HepG2 (cell line): ENCODE results near the gene CAMTA1. TPM values are rescaled to one million over a fixed set of nuclear protein-coding genes. Genes with fewer than 3 reads are reported as not detected.

Experiments
- ATAC-seq: fragments of 200-7000 bp; cut with Tn5 transposase; 3 replicates; pipeline ENCODE4 v1.9.1; 2020; ENCODE audit warnings: mild to moderate bottlenecking, moderate library complexity
- BruUV-seq: library from RNA; stranded (reverse); fragments of 400-500 nt; replicated peaks from 2 replicates; lab custom pipeline; 2021; lab: Mats Ljungman, UMichigan
- CTCF ChIA-PET: fragments of 300-600 bp; formaldehyde crosslinking; extraction: SDS; loops from one replicate; lab custom pipeline; 2021; ENCODE audit warnings: low total read pairs, inconsistent platforms, low intra/inter-chr PET ratio; lab: Yijun Ruan, JAX
- POLR2A ChIA-PET: fragments of 350-600 bp; sonication (Branson Sonifier 250); formaldehyde crosslinking; loops from one replicate; lab custom pipeline; 2020; ENCODE audit warnings: antibody characterized with exemption, inconsistent platforms; lab: Yijun Ruan, JAX
- DNase-seq: peaks from one replicate; pipeline ENCODE4 v3.0.0-alpha.2; 2015; ENCODE audit warnings: low spot score
- FAIRE-seq: peaks from 3 replicates; lab custom pipeline; 2011; peaks lifted over from hg19 to GRCh38; lab: Jason Lieb, UNC
- H2AFZ ChIP-seq: one replicate; pipeline ENCODE4 v1.6.1; 2011; ENCODE audit warnings: low read length, inconsistent platforms
- H3K27ac ChIP-seq: fragments of 300-600 bp; 3 replicates; pipeline ENCODE4 v1.8.0; 2011; ENCODE audit warnings: mixed run types, mild to moderate bottlenecking, mixed read lengths, low read length, inconsistent platforms; ENCODE audit not compliant: insufficient read depth; ENCODE audit errors: extremely low read length
- H3K27me3 ChIP-seq, 2 experiments: fragments of 200-600 bp in 1 of 2; 2 replicates in 1 of 2; 3 replicates in 1 of 2; pipeline versions ENCODE4 v1.6.0 to v1.8.0; 2011; ENCODE audit warnings: low read length in 2 of 2, mild to moderate bottlenecking in 2 of 2, moderate library complexity in 2 of 2, inconsistent platforms in 1 of 2; ENCODE audit not compliant: insufficient read depth in 2 of 2, control insufficient read depth in 1 of 2
- H3K36me3 ChIP-seq, 2 experiments: fragments of 200-600 bp in 1 of 2; replicated peaks in 1 of 2; 2 replicates in 1 of 2; 3 replicates in 1 of 2; pipeline versions ENCODE4 v1.5.1 to v1.8.0; 2011; ENCODE audit warnings: low read length in 2 of 2, inconsistent platforms in 1 of 2; ENCODE audit not compliant: insufficient read depth in 2 of 2, control insufficient read depth in 1 of 2
- H3K4me1 ChIP-seq: 2 replicates; pipeline ENCODE4 v1.5.1; 2012; ENCODE audit warnings: low read length, inconsistent platforms; ENCODE audit not compliant: insufficient read depth
- H3K4me2 ChIP-seq: 2 replicates; pipeline ENCODE4 v1.6.0; 2011; ENCODE audit warnings: low read depth, low read length, inconsistent platforms
- H3K4me3 ChIP-seq, 3 experiments: fragments of 200-600 bp in 1 of 3; sonication (generic), shearing (Covaris generic) in 1 of 3; replicated peaks in 1 of 3; 2 replicates each; pipeline ENCODE4 v1.5.1; 2011 to 2016; ENCODE audit warnings: low read length in 3 of 3, inconsistent platforms in 2 of 3, low read depth in 2 of 3, mild to moderate bottlenecking in 2 of 3, control low read depth in 1 of 3, mixed read lengths in 1 of 3; ENCODE audit not compliant: insufficient read depth in 1 of 3
- H3K79me2 ChIP-seq: one replicate; pipeline ENCODE4 v1.6.1; 2011; ENCODE audit warnings: low read length, inconsistent platforms; ENCODE audit not compliant: insufficient read depth
- H3K9ac ChIP-seq: 2 replicates; pipeline ENCODE4 v1.6.0; 2011; ENCODE audit warnings: mild to moderate bottlenecking, low read depth, low read length, inconsistent platforms; ENCODE audit not compliant: insufficient read depth
- H3K9me3 ChIP-seq: 2 replicates; pipeline ENCODE4 v1.5.1; 2012; ENCODE audit warnings: mild to moderate bottlenecking, low read length
- H4K20me1 ChIP-seq: 2 replicates; pipeline ENCODE4 v1.6.0; 2011; ENCODE audit warnings: inconsistent platforms, mild to moderate bottlenecking, low read length, moderate library complexity; ENCODE audit not compliant: insufficient read depth
- AGO2 ChIP-seq: fragments of 200-400 bp; formaldehyde crosslinking; optimal IDR thresholded peaks from 2 replicates; pipeline ENCODE3; 2017; ENCODE audit warnings: mild to moderate bottlenecking, low read depth, low read length, moderate library complexity
- BHLHE40 ChIP-seq: IDR thresholded peaks from 2 replicates; pipeline ENCODE4 v1.6.1; 2011; ENCODE audit warnings: low read length, improper control_type of control experiment
- ETS1 ChIP-seq: sonication (generic); formaldehyde crosslinking; IDR thresholded peaks from 2 replicates; pipeline ENCODE4 v1.4.0; 2020; ENCODE audit warnings: missing genetic modification reagents
- HNRNPK ChIP-seq: fragments of 200-400 bp; formaldehyde crosslinking; IDR thresholded peaks from 2 replicates; pipeline ENCODE4 v1.6.1; 2018; ENCODE audit warnings: low read length, low read depth, moderate library complexity, mild to moderate bottlenecking; ENCODE audit not compliant: poor library complexity, severe bottlenecking
- MAX ChIP-seq: IDR thresholded peaks from 2 replicates; pipeline ENCODE4 v1.6.1; 2012; ENCODE audit warnings: inconsistent platforms
- MTA1 ChIP-seq: sonication (generic); formaldehyde crosslinking; IDR thresholded peaks from 2 replicates; pipeline ENCODE4 v1.4.0; 2020; ENCODE audit warnings: missing genetic modification reagents, mild to moderate bottlenecking, borderline replicate concordance
- MXD4 ChIP-seq: IDR thresholded peaks from 2 replicates; pipeline ENCODE4 v1.6.1; 2016; ENCODE audit warnings: mild to moderate bottlenecking, missing biosample characterization, missing genetic modification reagents
- NRL ChIP-seq: sonication (generic); formaldehyde crosslinking; IDR thresholded peaks from 2 replicates; pipeline ENCODE4 v1.5.0; 2020; ENCODE audit warnings: missing genetic modification reagents, mild to moderate bottlenecking, moderate library complexity, borderline replicate concordance
- PCBP1 ChIP-seq: fragments of 200-400 bp; formaldehyde crosslinking; IDR thresholded peaks from 2 replicates; pipeline ENCODE4 v1.6.1; 2017; ENCODE audit warnings: mild to moderate bottlenecking, low read depth, low read length, borderline replicate concordance
- RBM39 ChIP-seq: fragments of 200-400 bp; formaldehyde crosslinking; IDR thresholded peaks from one replicate; pipeline ENCODE4 v1.6.1; 2018; ENCODE audit warnings: antibody characterized with exemption, mild to moderate bottlenecking, low read depth, low read length; ENCODE audit not compliant: poor library complexity, severe bottlenecking
- SKI ChIP-seq: fragments of 450-650 bp; IDR thresholded peaks from one replicate; pipeline ENCODE4 v1.6.1; 2018; ENCODE audit warnings: mild to moderate bottlenecking; ENCODE audit not compliant: partially characterized antibody
- SRY ChIP-seq: sonication (generic); formaldehyde crosslinking; IDR thresholded peaks from 2 replicates; pipeline ENCODE4 v1.8.0; 2022; ENCODE audit warnings: mild to moderate bottlenecking, missing genetic modification reagents
- ZBTB7B ChIP-seq: sonication (generic); formaldehyde crosslinking; IDR thresholded peaks from 2 replicates; pipeline ENCODE4 v1.4.0; 2020; ENCODE audit warnings: missing genetic modification reagents
- ZFX ChIP-seq: sonication (generic); formaldehyde crosslinking; IDR thresholded peaks from 2 replicates; pipeline ENCODE4 v1.4.0; 2020; ENCODE audit warnings: mild to moderate bottlenecking, low read depth, missing genetic modification reagents, moderate library complexity
- ZNF263 ChIP-seq: sonication (generic); formaldehyde crosslinking; IDR thresholded peaks from 2 replicates; pipeline ENCODE4 v1.4.0; 2020; ENCODE audit warnings: missing genetic modification reagents
- WGBS: methylation state at CpG from one replicate; pipeline ENCODE4 v1.1.6; 2017; ENCODE audit warnings: low lambda C conversion rate; 5-methylcytosine and 5-hydroxymethylcytosine counted together
- in situ Hi-C: cut with HindIII; loops from 2 replicates; pipeline ENCODE4 v1.10.0; 2017; ENCODE audit warnings: low pct_unique_long_range_greater_than_20kb; ENCODE audit not compliant: extremely low pct_ligation_motif_present
- intact Hi-C: fragments of 100-400 bp; cut with micrococcal nuclease; formaldehyde crosslinking; loops from one replicate; pipeline ENCODE4 v1.10.0; 2022; ENCODE audit not compliant: unreplicated experiment
- polyA plus RNA-seq, 8 experiments: library from polyadenylated mRNA; depleted of rRNA in 3 of 8; stranded (reverse) in 7 of 8; unstranded in 1 of 8; fragments of >200 nt; fragmentation: Illumina TruSeq in 4 of 8; extraction: Trizol in 4 of 8; gene quantifications; 2 replicates each; pipeline versions ENCODE4 v1.2.1 to v1.2.3, GENCODE V29; 2011 to 2016; ENCODE audit warnings: low read depth in 4 of 8, missing spikeins in 1 of 8, mixed read lengths in 1 of 8; ENCODE audit not compliant: insufficient read depth in 1 of 8
- total RNA-seq, 5 experiments: library from RNA; depleted of rRNA; stranded (reverse); fragments of >200 nt; fragmentation: Illumina TruSeq; extraction: Trizol; gene quantifications; 2 replicates each; pipeline ENCODE4 v1.2.3, GENCODE V29; 2016; ENCODE audit warnings: low read depth in 1 of 5
- TF ChIP-seq, protein P1 (sequence below): IDR thresholded peaks from 2 replicates; pipeline ENCODE4 v1.6.1; 2016; ENCODE audit warnings: mild to moderate bottlenecking
- TF ChIP-seq, protein P2 (sequence below): sonication (generic); formaldehyde crosslinking; IDR thresholded peaks from 2 replicates; pipeline ENCODE4 v1.5.0; 2020; ENCODE audit warnings: mild to moderate bottlenecking, missing genetic modification reagents

The CAMTA1 gene
- total and polyA plus RNA-seq, 2 of the 13 experiments (the other 11 are each of a cell fraction or from before 2014, with no cell fraction given): 25.0 to 36.4 TPM

DNA sequence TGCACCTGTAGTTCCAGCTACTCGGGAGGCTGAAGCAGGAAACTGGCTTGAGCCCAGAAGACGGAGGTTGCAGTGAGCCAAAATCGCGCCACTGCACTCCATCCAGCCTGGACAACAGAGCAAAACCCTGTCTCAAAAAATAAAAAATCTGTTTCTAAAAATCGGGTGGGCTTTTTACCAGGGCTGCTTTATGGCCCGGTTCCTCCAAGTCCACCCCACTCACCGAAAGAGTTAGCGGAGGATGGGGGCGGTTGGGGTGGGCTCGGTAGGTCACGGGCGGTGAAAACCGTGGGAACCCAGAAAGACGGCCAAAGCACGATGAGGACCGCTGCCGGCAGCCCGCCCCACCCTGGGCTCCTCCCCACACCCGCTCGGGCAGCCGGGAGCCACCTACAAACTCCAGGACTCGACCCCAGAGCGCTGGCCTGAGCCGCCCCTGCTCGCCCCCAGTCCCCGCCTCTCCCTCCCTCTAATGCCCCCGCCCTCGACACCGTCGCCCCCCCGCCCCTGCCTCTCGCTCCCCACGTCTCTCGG, 998.0 kb downstream of the CAMTA1 start (continued):
- TF ChIP-seq RBM39: peak; percentile 51
- TF ChIP-seq NRL (CRISPR knock-in tag): no peak
- 0 out of 2 replicates have a peak, but pooled peaks have one; percentile 48 for TF ChIP-seq PCBP1
- 0 out of 2 replicates have a peak, but pooled peaks have one; percentile 7 for TF ChIP-seq SRY (CRISPR knock-in tag)
- no peak for TF ChIP-seq SKI
- 0 out of 2 replicates have a peak, but pooled peaks have one; percentile 20 for TF ChIP-seq MTA1 (CRISPR knock-in tag)
- TF ChIP-seq ZNF263 (CRISPR knock-in tag): peak; percentile 43; the same call in 1 of the 2 replicates
- peak; percentile 54 for TF ChIP-seq HNRNPK

DNA sequence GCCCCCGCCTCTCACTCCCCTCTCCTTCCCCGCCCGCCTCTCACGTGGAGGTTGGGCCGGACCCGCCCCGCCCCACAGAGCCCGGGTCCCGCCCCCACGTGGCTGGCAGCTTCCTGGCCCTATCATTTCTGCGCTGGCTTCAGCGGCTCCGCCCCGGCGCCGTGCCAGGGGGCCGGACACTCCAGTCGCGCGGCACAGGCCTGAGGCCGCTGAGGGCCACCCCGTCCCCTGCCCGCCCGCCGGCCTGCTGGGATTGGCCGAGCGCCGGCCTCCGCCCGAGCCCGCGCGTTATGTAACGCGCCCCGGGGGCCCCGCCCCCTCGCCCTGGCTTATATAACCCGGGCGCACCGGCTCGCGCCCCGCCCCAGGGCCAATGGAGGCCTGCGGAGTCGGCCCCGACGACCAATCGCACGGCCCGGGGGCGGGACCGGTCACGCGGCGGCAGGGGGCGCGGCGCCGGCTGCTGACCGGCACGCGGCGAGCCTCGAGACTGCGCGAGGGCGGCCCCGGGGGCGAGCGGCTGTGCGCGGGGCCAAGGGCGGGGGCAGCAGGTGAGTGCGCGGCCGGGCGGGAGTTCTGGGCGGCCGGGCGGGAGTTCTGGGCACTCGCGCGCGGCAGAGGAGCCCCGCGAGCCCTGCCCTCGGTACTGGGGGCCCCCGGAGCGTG, 998.7 kb downstream of the CAMTA1 start, which contains the start of gene PER3:
Gene PER3, plus strand, starts transcription at position 466 of the 666 bp plus-strand sequence. CDS start 587 bp downstream, outside the sequence.
- peak within 1 kb of the TSS; percentile 39; the same call in 1 of the 2 replicates for H3K9ac ChIP-seq
- DNase-seq: peak; percentile 87
- peaks cover 17% of the 10 kb centered on the region for H3K4me1 ChIP-seq
- H2AFZ ChIP-seq: no peak within 1 kb of the TSS
- intact Hi-C loops: no loop called here
- no peaks in the 10 kb centered on the region for H3K27me3 ChIP-seq
- BruUV-seq: no TSS peak
- ATAC-seq: peak; percentile 99
- ChIA-PET POLR2A (interaction anchor here (1.0 kb wide), 1 partner anchor 13 kb away, joined by 4 read pairs; the partner anchor contains the start of gene VAMP3), CTCF (no interaction called here)
- no peak for FAIRE-seq
- H3K4me2 ChIP-seq: peak within 1 kb of the TSS; percentile 75
- H4K20me1 ChIP-seq: no peaks in the 10 kb centered on the region
- 48% methylated on average over 43 of the region's 90 CpGs for WGBS
- H3K27ac ChIP-seq: peak within 1 kb of the TSS; percentile 52
- no peaks in the 10 kb centered on the region for H3K79me2 ChIP-seq
- H3K4me3 ChIP-seq: peak within 1 kb of the TSS; percentile 60 to 68 (median 64); a peak in 5 of 6 replicates
- in situ Hi-C loops: no loop called here
- peaks cover 4 to 19% of the 10 kb centered on the region in 2 experiments; a peak in 3 of 5 replicates for H3K36me3 ChIP-seq
- H3K9me3 ChIP-seq: no peaks in the 10 kb centered on the region
- TF ChIP-seq MXD4 (CRISPR knock-in tag) (no peak), MAX (peak; percentile 71), ZBTB7B (CRISPR knock-in tag) (no peak), ETS1 (no peak), AGO2 (peak; percentile 0), ZFX (peak; percentile 43), BHLHE40 (peak; percentile 68)
- TF ChIP-seq, protein P1, sequence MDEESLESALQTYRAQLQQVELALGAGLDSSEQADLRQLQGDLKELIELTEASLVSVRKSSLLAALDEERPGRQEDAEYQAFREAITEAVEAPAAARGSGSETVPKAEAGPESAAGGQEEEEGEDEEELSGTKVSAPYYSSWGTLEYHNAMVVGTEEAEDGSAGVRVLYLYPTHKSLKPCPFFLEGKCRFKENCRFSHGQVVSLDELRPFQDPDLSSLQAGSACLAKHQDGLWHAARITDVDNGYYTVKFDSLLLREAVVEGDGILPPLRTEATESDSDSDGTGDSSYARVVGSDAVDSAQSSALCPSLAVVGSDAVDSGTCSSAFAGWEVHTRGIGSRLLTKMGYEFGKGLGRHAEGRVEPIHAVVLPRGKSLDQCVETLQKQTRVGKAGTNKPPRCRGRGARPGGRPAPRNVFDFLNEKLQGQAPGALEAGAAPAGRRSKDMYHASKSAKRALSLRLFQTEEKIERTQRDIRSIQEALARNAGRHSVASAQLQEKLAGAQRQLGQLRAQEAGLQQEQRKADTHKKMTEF (CRISPR knock-in tag): no peak; the same call in 1 of the 2 replicates
- TF ChIP-seq, protein P2, sequence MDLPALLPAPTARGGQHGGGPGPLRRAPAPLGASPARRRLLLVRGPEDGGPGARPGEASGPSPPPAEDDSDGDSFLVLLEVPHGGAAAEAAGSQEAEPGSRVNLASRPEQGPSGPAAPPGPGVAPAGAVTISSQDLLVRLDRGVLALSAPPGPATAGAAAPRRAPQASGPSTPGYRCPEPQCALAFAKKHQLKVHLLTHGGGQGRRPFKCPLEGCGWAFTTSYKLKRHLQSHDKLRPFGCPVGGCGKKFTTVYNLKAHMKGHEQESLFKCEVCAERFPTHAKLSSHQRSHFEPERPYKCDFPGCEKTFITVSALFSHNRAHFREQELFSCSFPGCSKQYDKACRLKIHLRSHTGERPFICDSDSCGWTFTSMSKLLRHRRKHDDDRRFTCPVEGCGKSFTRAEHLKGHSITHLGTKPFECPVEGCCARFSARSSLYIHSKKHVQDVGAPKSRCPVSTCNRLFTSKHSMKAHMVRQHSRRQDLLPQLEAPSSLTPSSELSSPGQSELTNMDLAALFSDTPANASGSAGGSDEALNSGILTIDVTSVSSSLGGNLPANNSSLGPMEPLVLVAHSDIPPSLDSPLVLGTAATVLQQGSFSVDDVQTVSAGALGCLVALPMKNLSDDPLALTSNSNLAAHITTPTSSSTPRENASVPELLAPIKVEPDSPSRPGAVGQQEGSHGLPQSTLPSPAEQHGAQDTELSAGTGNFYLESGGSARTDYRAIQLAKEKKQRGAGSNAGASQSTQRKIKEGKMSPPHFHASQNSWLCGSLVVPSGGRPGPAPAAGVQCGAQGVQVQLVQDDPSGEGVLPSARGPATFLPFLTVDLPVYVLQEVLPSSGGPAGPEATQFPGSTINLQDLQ (CRISPR knock-in tag): no peak
